RPMI8226 (cell line): ENCODE measurements around the gene DDIT4.
"Not testable (repeated sequence)": the region's sequence is repeated elsewhere in the genome, so short reads cannot be mapped to it uniquely, and the experiment has no call there.

ENCODE experiments used
- DNase-seq: peaks from one replicate; pipeline ENCODE4 v3.0.0-alpha.2; 2015

The DDIT4 gene

GRCh38 chr10:72297281-72297804 is 23.6 kb downstream of the DDIT4 start:
- DNase-seq, result peak; percentile 90

- peak; percentile 94 for DNase-seq
These were observed 24.3 kb downstream of the DDIT4 start for GRCh38 chr10:72297805-72298591.

GRCh38 chr10:72298592-72299519 is 25.1 kb downstream of the DDIT4 start:
- DNase-seq, result no peak

GRCh38 chr10:72303424-72304128 is 29.9 kb downstream of the DDIT4 start:
- DNase-seq, result no peak

- DNase-seq, result peak; percentile 32
These were observed 32.6 kb downstream of the DDIT4 start for GRCh38 chr10:72306215-72306760.

GRCh38 chr10:72307711-72308110 is 34.0 kb downstream of the DDIT4 start:
- not testable (repeated sequence) for DNase-seq

- DNase-seq, result peak; percentile 60
These were observed 34.7 kb downstream of the DDIT4 start for GRCh38 chr10:72308320-72308987.

- DNase-seq, result no peak
These were observed 35.8 kb downstream of the DDIT4 start for GRCh38 chr10:72309290-72310240.

- DNase-seq, result no peak
These were observed 36.5 kb downstream of the DDIT4 start for GRCh38 chr10:72310241-72310633.

- no peak for DNase-seq
These were observed 36.9 kb downstream of the DDIT4 start for GRCh38 chr10:72310636-72311035.

GRCh38 chr10:72311667-72312066 is 37.9 kb downstream of the DDIT4 start:
- no peak for DNase-seq

GRCh38 chr10:72312865-72313391 is 39.2 kb downstream of the DDIT4 start:
- DNase-seq, result no peak

- no peak for DNase-seq
These were observed 40.5 kb downstream of the DDIT4 start for GRCh38 chr10:72314263-72314662.

GRCh38 chr10:72315054-72315453 is 41.3 kb downstream of the DDIT4 start:
- DNase-seq, result peak; percentile 31

GRCh38 chr10:72315611-72316385 is 42.1 kb downstream of the DDIT4 start:
- peak; percentile 25 for DNase-seq

GRCh38 chr10:72316386-72316700 is 42.6 kb downstream of the DDIT4 start:
- no peak for DNase-seq

- peak; percentile 94 for DNase-seq
These were observed 43.2 kb downstream of the DDIT4 start for GRCh38 chr10:72316748-72317435.

GRCh38 chr10:72318418-72319262 is 44.9 kb downstream of the DDIT4 start:
- DNase-seq, result peak; percentile 70
